ENCODE results near the gene TEX2. TPM values are rescaled to one million over a fixed set of nuclear protein-coding genes. Genes with fewer than 3 reads are reported as not detected.

The TEX2 gene
- polyA plus RNA-seq, 3 donors, result 6.5 to 8.7 (median 7.8) TPM

GRCh38 chr17:64110379-64111152 is 152.5 kb downstream of the TEX2 start:
- Histone ChIP-seq H3K4me2 (replicated peaks; ENCODE audit: extremely low read depth, low read length, poor library complexity, severe bottlenecking) (no peak overlapping the region), H3K4me1 (ENCODE audit: control insufficient read depth in 1 of 2, insufficient read depth in 2 of 2, low read length in 2 of 2) (peaks cover 22 to 25% of the 10 kb centered on the region in 2 donors), H3K4me3 (replicated peaks in 1 of 3; ENCODE audit: low read depth in 2 of 3, low read length in 3 of 3) (no peak overlapping the region), H3K9me3 (replicated peaks in 1 of 2; ENCODE audit: control insufficient read depth in 1 of 2, insufficient read depth in 1 of 2, low read length in 2 of 2) (no peaks in the 10 kb centered on the region), H2AFZ (ENCODE audit: insufficient read depth, low read depth, low read length, poor library complexity, severe bottlenecking) (no peak overlapping the region), H3K9ac (ENCODE audit: insufficient read depth, low read length, poor library complexity, severe bottlenecking) (no peak overlapping the region), H3K27ac (ENCODE audit: low read depth in 1 of 2, low read length in 2 of 2) (no peak overlapping the region), H3K36me3 (replicated peaks in 1 of 2; ENCODE audit: control insufficient read depth in 1 of 2, insufficient read depth in 2 of 2, low read length in 2 of 2) (peaks cover 0 to 7% of the 10 kb centered on the region in 2 donors), H3K79me2 (ENCODE audit: insufficient read depth, low read length) (peaks cover 93% of the 10 kb centered on the region), H3K27me3 (ENCODE audit: control insufficient read depth in 2 of 2, insufficient read depth in 2 of 2, low read length in 2 of 2) (no peaks in the 10 kb centered on the region), H4K20me1 (ENCODE audit: insufficient read depth, low read length) (peaks cover 85% of the 10 kb centered on the region)
- Mint-ChIP-seq H3K27me3 (ENCODE audit: low read depth in 3 of 3) (peaks cover 0 to 4% (median 0%) of the 10 kb centered on the region in 3 donors), H3K36me3 (peaks cover 11 to 21% of the 10 kb centered on the region in 2 donors), H3K9me3 (no peaks in the 10 kb centered on the region), H3K4me1 (peaks cover 48% of the 10 kb centered on the region), H3K4me3 (no peak overlapping the region), H3K27ac (peak overlapping the region in 2 of 7 donors; percentile 8 to 42)
- DNase-seq, result no peak
- TF ChIP-seq CTCF (IDR thresholded peaks at IDR 0.05), result no peak
- intact Hi-C loops (cut with micrococcal nuclease), result no loop called here
- WGBS (ENCODE audit: insufficient coverage), result 48% methylated on average over 11 of the region's 12 CpGs

- intact Hi-C loops (cut with micrococcal nuclease), result no loop called here
- 86% methylated on average over 2 of the region's 5 CpGs for WGBS (ENCODE audit: insufficient coverage)
- Histone ChIP-seq H2AFZ (ENCODE audit: insufficient read depth, low read depth, low read length, poor library complexity, severe bottlenecking) (no peak overlapping the region), H3K4me1 (ENCODE audit: control insufficient read depth in 1 of 2, insufficient read depth in 2 of 2, low read length in 2 of 2) (peaks cover 13 to 14% of the 10 kb centered on the region in 2 donors), H3K27me3 (ENCODE audit: control insufficient read depth in 2 of 2, insufficient read depth in 2 of 2, low read length in 2 of 2) (no peaks in the 10 kb centered on the region), H3K79me2 (ENCODE audit: insufficient read depth, low read length) (peaks cover 93% of the 10 kb centered on the region), H3K9ac (ENCODE audit: insufficient read depth, low read length, poor library complexity, severe bottlenecking) (no peak overlapping the region), H3K36me3 (replicated peaks in 1 of 2; ENCODE audit: control insufficient read depth in 1 of 2, insufficient read depth in 2 of 2, low read length in 2 of 2) (peaks cover 0 to 6% of the 10 kb centered on the region in 2 donors), H3K27ac (ENCODE audit: low read depth in 1 of 2, low read length in 2 of 2) (no peak overlapping the region), H3K4me2 (replicated peaks; ENCODE audit: extremely low read depth, low read length, poor library complexity, severe bottlenecking) (no peak overlapping the region), H3K9me3 (replicated peaks in 1 of 2; ENCODE audit: control insufficient read depth in 1 of 2, insufficient read depth in 1 of 2, low read length in 2 of 2) (no peaks in the 10 kb centered on the region), H3K4me3 (replicated peaks in 1 of 3; ENCODE audit: low read depth in 2 of 3, low read length in 3 of 3) (no peak overlapping the region), H4K20me1 (ENCODE audit: insufficient read depth, low read length) (peaks cover 85% of the 10 kb centered on the region)
- Mint-ChIP-seq H3K27me3 (ENCODE audit: low read depth in 3 of 3) (peaks cover 0 to 3% (median 0%) of the 10 kb centered on the region in 3 donors), H3K36me3 (peaks cover 21 to 25% of the 10 kb centered on the region in 2 donors), H3K9me3 (no peaks in the 10 kb centered on the region), H3K27ac (peak overlapping the region in 1 of 7 donors; percentile 10), H3K4me1 (peaks cover 40% of the 10 kb centered on the region), H3K4me3 (no peak overlapping the region)
- TF ChIP-seq CTCF (IDR thresholded peaks at IDR 0.05), result no peak
- no peak for DNase-seq
Measured at GRCh38 chr17:64109400-64109799, 153.7 kb downstream of the TEX2 start.

Measured in CD14-positive monocyte (primary cell).